GM12891 (cell line): ENCODE data around the gene CEP83.

Experiments used
- PAX5 ChIP-seq: IDR thresholded peaks from 2 replicates; pipeline ENCODE4 v1.6.1; 2011; ENCODE audit warnings: low read length, moderate library complexity, mild to moderate bottlenecking; ENCODE audit not compliant: insufficient read depth, severe bottlenecking
- POLR2A ChIP-seq: IDR thresholded peaks from 2 replicates; pipeline ENCODE4 v1.6.1; 2011; ENCODE audit warnings: low read depth, low read length, control low read depth
- SPI1 ChIP-seq: IDR thresholded peaks from 2 replicates; pipeline ENCODE4 v1.6.1; 2011; ENCODE audit warnings: low read depth, low read length, control low read depth

DNA sequence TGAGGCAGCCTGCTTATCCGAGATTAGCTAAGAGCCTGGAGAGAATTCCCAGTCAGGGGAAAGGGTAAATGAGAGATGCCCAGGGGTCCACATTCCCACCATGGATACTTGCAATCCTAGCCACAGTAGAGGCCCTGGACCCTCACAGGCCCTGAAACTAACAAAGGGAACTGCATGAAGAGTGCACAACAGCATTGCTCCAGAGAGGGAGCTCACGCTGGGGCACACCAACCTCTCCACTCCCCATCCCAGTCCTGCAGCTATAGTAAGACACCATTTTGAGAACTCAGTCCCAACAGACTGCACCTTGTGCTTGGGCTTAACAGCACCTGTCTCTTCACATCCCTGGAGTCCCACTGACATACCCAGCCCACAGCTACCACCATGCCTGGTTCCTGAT lies 30.5 kb downstream of the CEP83 start:
- TF ChIP-seq PAX5 (no peak), POLR2A (no peak), SPI1 (no peak)
